NCI-H1092 treated with DMSO at 0.1 percent for 48 hours (cell line): ENCODE measurements around the gene TOB1.

ENCODE experiments used
- DNase-seq: peaks from one replicate; lab custom pipeline; 2025; lab: John Stamatoyannopoulos, UW

Gene TOB1

DNA sequence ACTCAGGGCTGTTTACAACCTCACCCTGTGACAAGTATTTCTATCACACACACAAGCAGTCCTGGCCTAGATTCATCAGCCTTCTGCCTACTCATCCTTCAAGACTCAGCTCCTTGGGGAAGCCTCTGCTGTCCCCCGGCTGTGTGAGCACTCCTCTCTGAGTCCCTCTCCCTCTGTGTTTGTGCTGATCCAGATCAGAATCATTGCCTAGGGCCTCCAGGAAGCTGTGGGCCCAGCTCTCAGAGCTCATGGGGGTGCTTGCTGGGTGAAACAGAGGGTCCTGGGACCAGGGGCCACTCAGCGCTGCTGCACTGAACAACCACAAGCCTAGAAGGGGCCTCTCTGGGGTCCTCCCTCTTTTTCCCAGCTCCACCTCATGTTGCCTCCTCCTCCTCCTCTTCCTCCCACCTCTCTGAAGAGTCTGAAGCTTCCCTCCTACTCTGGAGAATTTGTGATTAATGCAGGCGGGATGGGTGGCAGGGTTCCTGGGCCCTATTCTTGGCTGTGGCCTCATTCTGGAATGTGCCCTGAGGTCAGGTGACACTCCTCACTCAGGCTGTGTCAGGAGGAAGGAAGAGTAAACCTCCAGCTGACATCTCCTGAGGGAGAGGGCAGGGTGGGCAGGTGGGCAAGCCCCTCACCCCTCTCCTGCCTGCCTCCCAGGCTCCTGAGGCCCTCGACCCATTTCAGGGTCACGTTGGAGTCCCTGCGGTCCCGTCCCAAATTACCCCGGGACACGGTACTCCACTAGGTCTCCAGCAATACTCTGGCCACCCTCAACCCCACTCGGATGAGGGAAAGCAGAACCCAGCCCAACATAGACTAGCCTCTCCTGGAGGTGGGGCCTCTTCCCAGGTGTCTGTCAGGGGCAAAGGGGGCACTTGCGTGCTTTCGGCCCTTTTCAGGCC lies 20.7 kb downstream of the TOB1 start:
- DNase-seq: no peak

DNA sequence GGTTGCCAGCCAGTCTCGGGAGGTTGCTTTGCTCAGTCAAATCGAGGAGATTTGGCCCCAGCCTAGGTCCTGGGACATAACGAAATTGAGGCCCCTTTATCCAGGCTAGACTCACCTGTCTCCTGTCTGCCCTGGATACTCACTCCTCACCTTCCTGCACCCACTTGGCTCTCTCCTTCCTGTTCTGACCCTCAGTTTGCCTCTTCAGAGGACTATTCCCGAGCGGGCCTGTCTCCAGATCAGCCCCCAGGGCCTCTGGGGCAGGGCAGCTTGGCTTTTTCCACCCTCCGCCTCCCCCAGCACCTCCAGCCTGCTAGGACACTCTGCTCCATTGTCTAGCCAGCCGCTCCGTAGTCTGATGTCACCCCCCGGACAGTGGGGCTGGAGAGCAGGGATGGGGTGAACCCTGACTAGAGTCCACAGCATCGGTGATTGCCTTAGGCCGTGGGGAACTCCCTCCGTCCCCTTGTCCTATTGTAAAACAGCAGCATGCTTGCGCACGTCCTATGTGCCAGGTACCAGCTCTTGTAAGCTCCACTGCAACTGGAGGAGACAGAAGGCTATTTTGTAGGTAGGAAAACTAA lies 21.9 kb downstream of the TOB1 start:
- no peak for DNase-seq

DNA sequence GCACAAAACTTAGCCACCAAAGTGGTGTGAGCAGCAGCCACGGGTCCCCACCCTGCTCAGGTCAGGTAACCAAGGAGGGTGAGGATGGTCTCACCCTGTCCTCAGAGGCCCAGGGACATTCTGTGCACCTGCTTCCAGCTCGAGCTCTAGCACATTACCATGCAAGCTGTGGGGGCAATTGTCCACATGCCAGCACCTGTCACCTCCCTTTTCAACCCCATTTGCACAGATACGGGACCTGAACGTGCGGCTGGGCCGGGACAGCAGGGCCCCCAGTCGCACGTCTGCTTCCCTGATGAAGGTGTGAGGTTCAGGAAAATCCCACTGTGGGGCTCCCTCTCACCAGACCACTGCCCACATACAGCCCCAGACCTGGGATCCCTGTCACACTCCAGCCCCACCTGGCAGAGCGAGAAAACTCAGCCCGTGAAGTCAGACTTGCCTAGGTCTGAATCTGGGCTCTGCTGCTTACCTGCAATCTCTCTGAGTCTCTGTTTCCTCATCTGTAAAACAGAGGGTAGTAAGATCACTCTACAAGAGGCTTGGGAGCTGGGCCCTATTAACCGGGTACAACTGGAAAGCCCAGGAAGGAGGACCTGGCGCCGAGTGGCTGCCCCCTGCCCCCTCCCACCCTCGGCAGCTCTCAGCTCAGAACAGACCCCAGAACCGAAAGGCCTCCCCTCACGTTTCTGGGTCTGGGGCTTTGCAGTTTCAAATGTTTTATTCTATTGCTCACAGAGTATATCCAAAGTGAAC lies 22.8 kb downstream of the TOB1 start:
- DNase-seq: no peak

DNA sequence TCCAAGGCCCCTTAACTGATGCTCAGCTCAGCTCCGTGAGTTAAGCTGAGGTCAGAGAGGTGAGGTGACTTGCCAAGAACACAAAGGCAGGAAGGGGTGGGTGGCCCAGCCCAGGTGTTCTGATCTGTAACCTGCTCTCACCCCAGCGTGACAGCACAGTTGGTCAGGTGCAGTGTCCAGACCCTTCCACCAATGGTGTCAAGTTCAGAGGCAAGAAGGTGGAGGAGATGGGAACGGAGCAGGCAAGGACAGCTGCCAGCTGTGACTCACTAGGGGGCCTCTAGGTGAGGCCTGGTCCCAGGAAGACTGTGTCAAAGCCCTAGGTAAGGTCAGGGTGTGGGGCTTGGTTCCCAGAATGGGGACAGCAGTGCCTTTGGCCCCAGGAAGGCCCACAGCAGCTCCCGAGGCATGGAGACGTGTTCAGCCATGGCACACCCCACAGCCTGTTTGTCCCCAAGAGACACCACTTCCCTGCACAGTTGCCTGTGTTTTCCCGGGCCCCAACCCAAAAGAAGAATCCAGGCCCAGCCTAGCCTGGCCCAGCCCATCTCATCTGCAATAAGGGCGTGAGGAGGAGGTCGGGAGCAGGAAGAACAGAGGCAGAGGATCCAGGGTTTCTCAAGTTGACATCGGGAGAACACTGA lies 23.5 kb downstream of the TOB1 start:
- no peak for DNase-seq

DNA sequence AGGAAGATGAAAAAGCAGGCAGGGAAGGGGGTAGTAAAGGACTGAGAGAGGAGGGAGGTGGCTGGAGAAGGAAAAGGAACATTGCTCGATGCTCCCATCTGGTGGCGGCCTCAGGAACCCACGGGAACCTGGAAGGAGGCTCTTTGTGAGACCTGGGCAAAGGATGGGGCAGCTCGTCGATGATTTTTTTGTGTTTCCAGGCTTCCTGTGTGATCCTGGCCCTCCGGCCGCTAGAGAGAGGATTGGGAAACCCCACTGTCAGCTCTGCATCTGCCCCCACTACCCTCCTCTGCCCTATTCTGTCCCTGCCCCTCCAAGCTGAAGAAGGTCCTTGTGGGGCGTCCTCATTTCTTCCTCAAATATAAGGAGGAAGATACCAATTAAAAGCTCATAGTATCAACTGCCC lies 24.2 kb downstream of the TOB1 start:
- DNase-seq: peak; percentile 65

DNA sequence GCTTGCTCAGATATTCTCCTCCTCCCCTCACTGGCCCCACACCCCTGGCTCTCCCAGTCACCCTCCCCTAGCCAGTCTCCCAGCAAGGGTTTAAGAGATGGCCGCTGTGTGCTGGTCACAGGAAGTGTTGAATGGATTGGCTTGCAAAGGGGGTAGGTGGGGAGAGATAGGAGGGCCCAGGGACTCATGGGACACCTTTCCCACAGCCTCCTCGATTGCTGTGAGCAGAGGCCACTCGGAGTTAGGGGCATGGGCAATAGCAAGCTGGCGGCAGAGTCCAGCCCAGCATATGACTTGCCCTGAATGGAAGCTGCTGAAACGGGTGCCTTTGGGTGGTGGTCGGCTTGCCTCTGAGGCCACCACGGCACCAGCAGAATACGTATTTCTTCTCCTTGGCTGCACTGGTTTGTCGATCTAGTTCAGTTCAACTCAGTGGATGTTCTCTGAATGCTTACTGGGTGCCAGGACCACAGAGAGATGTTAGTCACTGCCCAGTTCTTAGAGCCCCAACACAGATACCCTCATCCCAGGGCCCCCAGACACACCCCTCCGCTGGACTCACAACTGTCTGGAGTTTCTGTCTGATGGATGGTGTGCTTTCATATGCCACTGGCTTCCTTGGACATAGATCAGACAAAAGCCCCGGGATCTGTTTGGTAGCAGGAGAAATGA lies 24.7 kb downstream of the TOB1 start:
- DNase-seq: no peak

DNA sequence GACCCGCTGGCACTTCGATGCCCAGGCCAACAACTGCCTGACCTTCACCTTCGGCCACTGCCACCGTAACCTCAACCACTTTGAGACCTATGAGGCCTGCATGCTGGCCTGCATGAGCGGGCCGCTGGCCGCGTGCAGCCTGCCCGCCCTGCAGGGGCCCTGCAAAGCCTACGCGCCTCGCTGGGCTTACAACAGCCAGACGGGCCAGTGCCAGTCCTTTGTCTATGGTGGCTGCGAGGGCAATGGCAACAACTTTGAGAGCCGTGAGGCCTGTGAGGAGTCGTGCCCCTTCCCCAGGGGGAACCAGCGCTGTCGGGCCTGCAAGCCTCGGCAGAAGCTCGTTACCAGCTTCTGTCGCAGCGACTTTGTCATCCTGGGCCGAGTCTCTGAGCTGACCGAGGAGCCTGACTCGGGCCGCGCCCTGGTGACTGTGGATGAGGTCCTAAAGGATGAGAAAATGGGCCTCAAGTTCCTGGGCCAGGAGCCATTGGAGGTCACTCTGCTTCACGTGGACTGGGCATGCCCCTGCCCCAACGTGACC lies 25.8 kb downstream of the TOB1 start:
- DNase-seq: no peak

DNA sequence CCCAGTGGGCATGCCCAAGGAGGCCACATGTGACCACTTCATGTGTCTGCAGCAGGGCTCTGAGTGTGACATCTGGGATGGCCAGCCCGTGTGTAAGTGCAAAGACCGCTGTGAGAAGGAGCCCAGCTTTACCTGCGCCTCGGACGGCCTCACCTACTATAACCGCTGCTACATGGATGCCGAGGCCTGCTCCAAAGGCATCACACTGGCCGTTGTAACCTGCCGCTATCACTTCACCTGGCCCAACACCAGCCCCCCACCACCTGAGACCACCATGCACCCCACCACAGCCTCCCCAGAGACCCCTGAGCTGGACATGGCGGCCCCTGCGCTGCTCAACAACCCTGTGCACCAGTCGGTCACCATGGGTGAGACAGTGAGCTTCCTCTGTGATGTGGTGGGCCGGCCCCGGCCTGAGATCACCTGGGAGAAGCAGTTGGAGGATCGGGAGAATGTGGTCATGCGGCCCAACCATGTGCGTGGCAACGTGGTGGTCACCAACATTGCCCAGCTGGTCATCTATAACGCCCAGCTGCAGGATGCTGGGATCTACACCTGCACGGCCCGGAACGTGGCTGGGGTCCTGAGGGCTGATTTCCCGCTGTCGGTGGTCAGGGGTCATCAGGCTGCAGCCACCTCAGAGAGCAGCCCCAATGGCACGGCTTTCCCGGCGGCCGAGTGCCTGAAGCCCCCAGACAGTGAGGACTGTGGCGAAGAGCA lies 26.4 kb downstream of the TOB1 start:
- DNase-seq: no peak

DNA sequence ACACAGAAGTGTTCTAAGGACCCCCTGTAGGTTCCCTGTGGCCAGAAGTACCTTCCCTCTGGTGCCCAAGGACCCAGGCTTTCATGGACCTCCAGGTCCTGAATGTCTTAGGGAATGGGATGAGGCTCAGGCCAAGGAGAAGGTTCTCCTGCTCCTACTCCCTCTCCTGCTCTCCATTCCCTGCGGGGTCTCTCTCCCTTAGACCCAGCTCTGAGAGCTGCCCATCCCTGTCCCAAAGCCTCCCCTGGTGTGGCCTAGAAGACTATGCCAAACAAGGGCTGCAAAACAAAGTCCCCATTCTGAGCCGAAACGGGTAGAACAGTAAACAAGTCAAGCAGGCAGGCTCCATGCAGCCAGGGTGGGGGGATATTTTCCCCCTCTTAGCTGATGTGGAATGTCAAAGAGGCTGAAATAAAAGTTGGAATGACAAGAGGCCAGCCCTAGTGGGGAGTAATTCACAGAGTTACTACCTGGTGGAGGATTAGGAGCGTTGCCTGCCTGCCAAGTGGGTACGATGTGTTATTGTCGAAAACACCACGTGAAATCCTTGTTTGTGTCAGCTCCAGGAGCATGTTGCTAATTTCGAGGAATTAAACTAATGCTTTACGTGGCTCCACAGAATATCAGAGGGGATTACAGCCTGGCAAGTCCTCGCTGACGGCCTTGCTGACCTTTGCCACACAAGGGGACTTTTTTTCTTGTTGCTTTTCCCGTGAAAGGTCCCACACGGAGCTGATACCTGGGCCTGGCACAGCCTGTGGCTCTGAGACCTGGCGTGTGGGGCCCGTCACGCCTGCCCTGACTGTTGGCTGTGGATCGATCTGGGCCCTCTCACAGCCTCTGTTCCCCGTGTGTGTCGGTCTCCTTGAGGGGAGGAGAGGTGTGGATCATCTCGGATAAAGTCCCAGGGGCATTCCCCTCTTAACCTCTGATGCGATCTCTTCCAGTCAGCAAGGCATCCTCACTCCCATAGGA lies 27.9 kb downstream of the TOB1 start:
- DNase-seq: no peak

DNA sequence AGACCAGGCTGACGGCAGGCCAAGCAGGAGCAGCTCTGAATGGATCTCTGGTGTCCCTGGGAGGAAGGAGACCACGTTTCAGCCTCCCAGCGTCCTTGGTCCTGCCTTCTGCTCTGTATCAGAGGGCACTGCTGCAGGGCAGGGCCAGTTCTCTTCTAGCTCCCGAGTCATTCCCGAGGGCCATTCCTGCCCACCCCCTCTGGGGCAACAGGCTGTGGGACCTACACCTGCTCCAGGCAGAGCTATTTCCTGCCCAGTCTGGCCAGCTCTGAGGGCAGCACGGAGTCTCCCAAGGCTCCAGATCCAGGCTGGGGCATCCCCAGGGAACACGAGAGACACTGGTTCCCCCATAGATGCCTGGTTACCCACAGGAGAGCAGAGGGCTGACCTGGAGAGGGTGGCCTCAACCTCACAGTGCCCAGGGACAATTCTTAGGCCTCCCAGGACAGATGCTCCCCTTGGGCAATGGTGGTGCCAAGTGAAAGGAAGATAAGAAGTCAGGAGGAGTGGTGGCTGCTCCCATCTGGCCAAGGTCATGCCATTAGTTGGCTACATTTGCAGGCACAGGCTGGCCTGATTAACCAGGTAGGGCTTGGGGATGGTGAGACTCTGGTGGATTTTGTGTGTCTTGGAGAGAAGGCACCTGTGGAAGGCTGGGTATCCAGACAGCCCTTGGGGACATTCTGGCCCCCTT lies 28.7 kb downstream of the TOB1 start:
- no peak for DNase-seq

DNA sequence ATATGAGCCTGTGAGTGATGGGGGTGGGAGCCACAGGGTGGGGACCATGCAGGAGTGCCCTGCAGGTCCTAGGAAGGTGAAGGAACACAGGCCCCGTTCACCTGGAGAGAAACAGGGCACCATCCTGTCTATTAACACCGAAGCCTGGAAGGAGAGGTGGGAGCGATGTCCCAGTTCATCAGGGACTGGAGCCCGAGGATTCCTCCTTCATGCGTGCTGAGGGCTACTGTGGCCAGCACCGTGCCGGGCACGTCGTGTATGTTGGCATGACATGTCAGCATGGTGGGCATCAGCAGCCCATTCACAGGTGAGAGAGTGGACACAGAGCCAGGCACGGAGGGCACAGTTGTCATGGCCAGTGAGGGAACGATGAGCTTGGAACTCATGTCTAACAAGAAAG lies 29.3 kb downstream of the TOB1 start:
- DNase-seq: no peak

DNA sequence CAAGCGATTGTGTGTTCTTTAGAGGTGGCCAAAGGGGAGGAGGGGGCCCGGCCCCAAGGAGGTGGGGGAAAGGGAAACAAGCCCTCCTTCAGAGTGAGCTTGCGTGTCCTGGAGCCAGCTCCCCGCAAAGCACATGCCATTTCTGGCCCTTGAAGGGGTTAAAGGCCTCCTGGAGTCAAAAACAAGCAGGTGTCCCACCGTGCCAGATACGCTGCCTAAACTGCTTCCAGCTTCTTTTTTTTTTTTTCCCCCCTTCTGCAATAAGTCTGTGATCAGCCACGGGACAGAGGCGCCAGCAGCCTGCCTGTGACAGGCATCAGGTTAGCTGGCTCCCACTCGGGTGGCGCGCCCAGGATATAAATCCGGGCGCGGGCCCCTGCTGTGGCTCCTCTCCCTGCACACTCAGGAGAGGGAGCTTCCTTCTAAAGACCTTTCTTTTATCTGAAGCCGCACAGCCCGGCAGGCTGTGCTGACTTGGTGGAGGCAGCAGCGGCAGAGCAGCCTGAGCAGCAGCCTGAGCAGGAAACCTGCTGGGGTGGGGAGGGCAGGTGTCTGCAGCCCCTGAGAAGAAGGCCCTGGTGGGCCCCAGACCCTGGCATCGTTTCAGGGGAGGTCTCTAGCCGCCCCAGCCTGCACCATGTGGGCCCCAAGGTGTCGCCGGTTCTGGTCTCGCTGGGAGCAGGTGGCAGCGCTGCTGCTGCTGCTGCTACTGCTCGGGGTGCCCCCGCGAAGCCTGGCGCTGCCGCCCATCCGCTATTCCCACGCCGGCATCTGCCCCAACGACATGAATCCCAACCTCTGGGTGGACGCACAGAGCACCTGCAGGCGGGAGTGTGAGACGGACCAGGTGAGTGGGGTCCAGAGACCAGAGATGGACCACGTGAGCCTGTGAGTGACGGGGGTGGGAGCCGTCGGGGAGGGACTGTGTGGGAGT lies 30.6 kb downstream of the TOB1 start, which contains the start of gene WFIKKN2:
Gene WFIKKN2 (plus strand): TSS at position 286 of the 934 bp plus-strand sequence. CDS start 352 bp downstream, at position 638.
- DNase-seq: no peak

DNA sequence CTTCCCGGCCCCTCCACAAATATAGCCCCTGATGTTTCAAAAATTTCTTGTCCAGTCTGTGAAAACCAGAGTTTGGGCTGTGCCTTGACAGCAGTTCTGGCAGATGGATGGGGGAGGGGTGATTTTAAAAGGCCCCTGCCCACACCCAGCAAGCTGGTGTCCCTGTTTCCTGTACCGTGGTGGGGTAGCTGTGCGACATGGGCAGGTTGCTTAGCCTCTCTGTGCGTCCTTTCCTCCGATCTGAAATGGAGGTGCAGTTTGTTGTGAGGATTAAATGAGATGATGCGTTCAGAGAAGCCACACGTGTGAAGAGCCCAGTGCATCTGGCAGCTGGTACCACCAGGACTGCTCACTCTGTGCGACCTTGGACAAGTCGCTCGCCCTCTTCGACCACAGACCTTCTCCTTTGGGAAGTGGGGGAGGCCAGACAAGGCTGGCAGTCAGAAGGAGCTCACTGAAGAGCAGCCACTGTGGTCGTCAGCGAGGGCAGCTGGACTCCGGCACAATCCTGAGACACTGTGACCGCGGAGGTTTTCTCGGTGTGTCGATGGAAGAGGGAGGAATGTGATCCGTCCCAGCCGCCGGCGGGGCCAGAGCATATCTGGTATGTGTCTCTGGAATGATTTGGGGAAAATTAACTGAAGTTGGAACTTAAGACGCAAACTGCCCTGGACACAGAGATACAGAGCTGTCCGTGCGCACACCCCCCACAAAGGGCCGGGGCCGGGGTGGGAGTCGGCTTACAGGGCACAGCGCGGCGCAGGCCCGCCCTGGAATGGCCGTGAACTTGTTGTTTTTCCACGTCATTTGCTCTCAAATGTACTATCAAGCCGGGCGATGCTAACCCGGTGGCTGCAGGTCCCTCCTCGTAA lies 31.5 kb downstream of the TOB1 start:
- no peak for DNase-seq

DNA sequence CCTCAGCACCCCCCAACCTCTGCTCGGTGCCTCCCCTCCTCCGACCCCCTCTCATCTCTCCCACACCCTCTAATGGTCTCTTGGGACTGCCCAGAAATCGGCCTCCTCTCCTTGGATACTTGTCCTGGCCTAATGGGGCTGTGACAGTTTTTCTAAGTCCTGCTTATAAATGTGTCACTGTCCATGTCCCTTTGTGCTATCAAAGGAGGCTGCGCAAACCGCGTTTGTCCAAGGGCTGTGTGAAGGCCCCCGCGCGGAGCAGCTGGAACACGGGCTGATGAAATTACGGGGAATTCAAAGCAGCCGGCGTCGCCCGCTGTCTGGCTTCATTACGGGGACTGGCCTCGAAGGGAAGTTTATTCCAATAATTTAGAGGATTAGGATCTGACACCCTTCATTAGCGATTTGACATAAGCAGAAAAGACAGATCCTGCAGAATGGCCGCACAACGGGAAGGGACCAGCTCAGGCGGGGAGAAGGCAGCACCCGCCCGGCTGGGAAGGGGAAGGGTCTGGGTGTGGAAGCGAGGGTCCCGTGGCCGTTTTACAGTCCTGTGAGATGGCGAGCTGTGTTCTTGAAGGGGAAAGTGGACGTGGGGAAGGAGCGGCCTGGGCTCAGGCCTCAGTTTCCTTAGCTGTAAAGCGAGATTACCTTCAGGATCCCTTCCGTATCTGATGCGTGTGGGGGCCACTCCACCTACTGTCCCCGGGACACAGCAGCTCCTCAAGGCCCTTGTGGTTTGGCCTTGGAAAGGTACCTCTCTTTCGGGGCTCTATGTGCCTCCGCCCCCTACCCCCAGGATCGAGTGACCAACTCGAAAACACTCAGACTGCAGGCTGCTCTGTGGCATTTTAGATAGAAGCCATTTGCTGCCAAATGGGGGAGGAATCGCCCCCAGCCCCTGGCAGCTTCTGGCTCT lies 32.4 kb downstream of the TOB1 start:
- no peak for DNase-seq

DNA sequence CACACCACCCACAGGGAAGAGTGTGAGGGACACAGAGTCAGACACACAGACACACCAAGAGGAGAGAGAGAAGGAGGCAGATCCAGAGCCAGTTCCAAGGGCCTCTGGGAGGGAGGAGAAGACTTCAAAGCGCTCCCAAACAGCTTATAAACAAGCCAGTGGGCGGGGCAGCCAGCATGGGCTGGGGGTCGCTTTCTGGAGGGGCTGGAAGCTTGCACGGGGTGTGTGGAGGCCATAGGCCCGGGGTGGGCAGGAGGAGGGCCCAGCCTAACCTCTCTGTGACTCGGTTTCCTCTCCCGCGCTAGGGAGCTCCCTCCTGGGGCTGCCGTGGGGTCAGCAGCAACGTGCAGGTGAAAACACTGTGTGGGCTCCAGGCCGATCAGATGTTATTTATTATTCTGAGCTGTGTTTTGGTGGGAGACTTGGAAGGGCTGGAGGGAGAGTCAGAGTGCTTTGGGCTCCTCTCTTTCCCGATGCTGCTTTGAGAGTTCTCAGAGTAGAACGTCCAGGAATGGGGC lies 33.2 kb downstream of the TOB1 start:
- no peak for DNase-seq
